Adrenal gland (tissue), 12 donors: ENCODE data around the gene DNA2. TPM values are rescaled to one million over a fixed set of nuclear protein-coding genes. Genes with fewer than 3 reads are reported as not detected.

ENCODE experiments used
- DNase-seq, 7 donors: peaks; one replicate each; pipeline ENCODE4 v3.0.0-alpha.2; 2019 to 2020
- H3K27ac ChIP-seq, 5 donors: fragments of 200-600 bp; sonication (generic) in 4 of 5; 1 replicate in 3 of 5; 2 replicates in 2 of 5; pipeline versions ENCODE4 v1.5.1 to v1.8.0; 2016 to 2020; ENCODE audit warnings: mild to moderate bottlenecking in 1 of 5
- H3K27me3 ChIP-seq: fragments of 200-600 bp; 2 replicates; pipeline ENCODE4 v1.8.0; 2021
- H3K36me3 ChIP-seq, 2 donors: fragments of 200-600 bp; replicated peaks in 1 of 2; 1 replicate in 1 of 2; 2 replicates in 1 of 2; pipeline versions ENCODE4 v1.5.1 to v1.8.0; 2018 to 2022
- H3K4me1 ChIP-seq, 2 donors: fragments of 200-600 bp; replicated peaks in 1 of 2; 1 replicate in 1 of 2; 2 replicates in 1 of 2; pipeline versions ENCODE4 v1.5.1 to v1.8.0; 2018 to 2021
- H3K4me3 ChIP-seq, 4 donors: fragments of 200-600 bp; sonication (generic) in 3 of 4; one replicate each; pipeline ENCODE4 v1.5.1; 2016 to 2018
- H3K9me3 ChIP-seq, 3 donors: fragments of 200-600 bp; sonication (generic) in 1 of 3; replicated peaks in 1 of 3; 1 replicate in 2 of 3; 2 replicates in 1 of 3; pipeline versions ENCODE4 v1.5.1 to v1.8.0; 2016 to 2021
- CTCF ChIP-seq, 6 experiments: fragments of 450-650 bp in 4 of 6; fragments of 200-600 bp in 2 of 6; sonication (generic) in 1 of 6; IDR thresholded peaks; 1 replicate in 5 of 6; 2 replicates in 1 of 6; pipeline versions ENCODE4 v1.5.1 to v1.8.0; 2016 to 2021; ENCODE audit warnings: antibody characterized with exemption in 6 of 6, mild to moderate bottlenecking in 2 of 6, moderate library complexity in 1 of 6
- POLR2A ChIP-seq, 2 donors: fragments of 450-650 bp; IDR thresholded peaks; one replicate each; pipeline ENCODE4 v1.6.1; 2017; ENCODE audit warnings: antibody characterized with exemption in 2 of 2, mild to moderate bottlenecking in 2 of 2, moderate library complexity in 1 of 2
- WGBS, 4 donors: extraction: QIAGEN DNeasy Blood & Tissue Kit in 2 of 4; methylation state at CpG; one replicate each; pipeline versions ENCODE4 v1.1.5 to v1.1.7; 2013 to 2017; 5-methylcytosine and 5-hydroxymethylcytosine counted together
- intact Hi-C, 2 donors: fragments of 100-400 bp; cut with DNase I; formaldehyde crosslinking; loops; one replicate each; pipeline versions ENCODE4 v1.14.1 to v1.15.0; 2022 to 2023
- polyA plus RNA-seq, 3 donors: library from polyadenylated mRNA; stranded (reverse); fragments of 200-250 nt in 2 of 3; fragments of 350-450 nt in 1 of 3; fragmentation: Illumina TruSeq in 1 of 3; extraction: RNeasy Lipid Tissue Mini Kit (QIAGEN cat#74804) in 1 of 3; gene quantifications; one replicate each; pipeline ENCODE4 v1.2.3, GENCODE V29; 2013 to 2014
- total RNA-seq, 9 donors: library from RNA; depleted of rRNA in 4 of 9; stranded (reverse); fragments of >200 nt in 4 of 9; fragments of 120-200 nt in 1 of 9; fragmentation: NEBNext Ultra II Directional in 1 of 9; extraction: Animal tissue kit (Norgen Biotek cat#: 25700) in 1 of 9; gene quantifications; one replicate each; pipeline versions ENCODE4 v1.1.0 to v1.2.4, GENCODE V29; 2013 to 2023
- donor health status: healthy with polysubstance abuse.
- donor health status: Bipolar disorder and iron deficiency.
- donor health status: DM: yes; HTN: yes; CAD: no.
- donor health status: DM: no; HTN: no; CAD: no.
- donor health status: DM: no; HTN: no; CAD: no.
- donor health status: DM: yes; HTN: yes; CAD: no.

DNA2 gene
- total and polyA plus RNA-seq, 12 donors: 0.55 to 8.4 (median 1.6) TPM

- intact Hi-C loops: no loop called here
- Histone ChIP-seq H3K4me1 (no peaks in the 10 kb centered on the region), H3K27ac (no peak overlapping the region), H3K27me3 (no peaks in the 10 kb centered on the region), H3K4me3 (no peak overlapping the region), H3K36me3 (peaks cover 0 to 13% of the 10 kb centered on the region in 2 donors), H3K9me3 (no peaks in the 10 kb centered on the region)
- no peak for DNase-seq
- TF ChIP-seq CTCF (IDR thresholded peaks at IDR 0.05) (no peak), POLR2A (IDR thresholded peaks at IDR 0.05) (no peak)
- WGBS, 4 donors: 88 to 99% (median 91%) methylated on average over 6 of the region's 6 CpGs
Measured at GRCh38 chr10:68508090-68508489, 36.3 kb upstream of the DNA2 start.

DNA sequence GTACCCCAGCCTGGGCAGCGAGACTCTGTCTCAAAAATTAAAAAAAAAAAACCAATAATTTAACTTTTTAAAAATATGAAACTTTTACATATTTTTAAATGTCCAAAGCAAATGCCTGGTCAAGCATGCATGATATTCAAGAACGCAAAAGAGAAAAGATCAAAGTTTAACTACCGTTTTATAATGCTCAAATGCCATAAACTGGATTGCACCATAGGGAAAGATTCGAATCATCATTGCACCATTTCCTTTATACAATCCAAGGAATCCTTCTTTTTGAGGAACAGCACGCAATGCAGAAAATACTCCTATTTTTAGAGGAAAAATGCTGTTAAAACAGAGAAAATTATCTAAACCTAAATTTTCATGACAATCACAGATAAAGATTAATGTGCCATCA lies 34.6 kb upstream of the DNA2 start:
- Histone ChIP-seq H3K4me3 (no peak overlapping the region), H3K4me1 (no peaks in the 10 kb centered on the region), H3K27ac (no peak overlapping the region), H3K27me3 (no peaks in the 10 kb centered on the region), H3K36me3 (peaks cover 0 to 15% of the 10 kb centered on the region in 2 donors), H3K9me3 (no peaks in the 10 kb centered on the region)
- intact Hi-C loops: no loop called here
- no peak for DNase-seq
- TF ChIP-seq POLR2A (IDR thresholded peaks at IDR 0.05): no peak
- TF ChIP-seq CTCF (IDR thresholded peaks at IDR 0.05): no peak
- 93 to 94% (median 93%) methylated on average over 5 of the region's 5 CpGs for WGBS, 4 donors

- Histone ChIP-seq H3K4me1 (no peaks in the 10 kb centered on the region), H3K36me3 (peaks cover 0 to 15% of the 10 kb centered on the region in 2 donors), H3K4me3 (no peak overlapping the region), H3K27ac (no peak overlapping the region), H3K9me3 (no peaks in the 10 kb centered on the region), H3K27me3 (no peaks in the 10 kb centered on the region)
- TF ChIP-seq POLR2A (IDR thresholded peaks at IDR 0.05) (no peak), CTCF (IDR thresholded peaks at IDR 0.05) (no peak)
- intact Hi-C loops: no loop called here
- 88 to 91% (median 89%) methylated on average over 1 of the region's 1 CpG for WGBS, 4 donors
- no peak for DNase-seq
Measured at GRCh38 chr10:68502846-68503245, 31.1 kb upstream of the DNA2 start.

DNA sequence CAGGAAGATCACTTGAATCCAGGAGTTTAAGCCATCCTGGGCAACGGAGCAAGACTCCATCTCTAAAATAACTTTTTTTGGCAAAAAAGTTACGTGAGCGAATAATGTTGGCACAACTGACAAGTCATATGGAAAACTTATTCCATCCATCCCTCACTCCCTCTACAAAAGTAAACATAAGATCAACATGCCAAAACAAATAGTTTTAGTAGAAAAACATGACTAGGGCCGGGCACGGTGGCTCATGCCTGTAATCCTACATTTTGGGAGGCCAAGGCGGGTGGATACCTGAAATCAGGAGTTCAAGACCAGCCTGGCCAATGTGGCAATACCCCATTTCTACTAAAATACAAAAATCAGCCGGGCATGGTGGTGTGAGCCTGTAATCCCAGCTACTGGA lies 29.9 kb upstream of the DNA2 start:
- DNase-seq: no peak
- Histone ChIP-seq H3K27ac (no peak overlapping the region), H3K4me1 (no peaks in the 10 kb centered on the region), H3K27me3 (no peaks in the 10 kb centered on the region), H3K36me3 (peaks cover 0 to 15% of the 10 kb centered on the region in 2 donors), H3K9me3 (no peaks in the 10 kb centered on the region), H3K4me3 (no peak overlapping the region)
- intact Hi-C loops: no loop called here
- TF ChIP-seq POLR2A (IDR thresholded peaks at IDR 0.05): no peak
- no peak for TF ChIP-seq CTCF (IDR thresholded peaks at IDR 0.05)
- WGBS, 4 donors: 86 to 92% (median 91%) methylated on average over 7 of the region's 7 CpGs
